Nephron progenitor cell (in vitro differentiated cells): ENCODE measurements around the gene AGR3.

Source experiments
- DNase-seq: peaks from one replicate; pipeline ENCODE4 v3.0.0; 2021
- H3K27ac Mint-ChIP-seq: 2 replicates; pipeline ENCODE4 v1.8.0; 2021; ENCODE audit warnings: mild to moderate bottlenecking, moderate library complexity, mixed read lengths
- H3K27me3 Mint-ChIP-seq: 2 replicates; pipeline ENCODE4 v1.8.0; 2021; ENCODE audit warnings: mild to moderate bottlenecking, low read depth, mixed read lengths; ENCODE audit not compliant: poor library complexity
- H3K36me3 Mint-ChIP-seq: 2 replicates; pipeline ENCODE4 v1.8.0; 2021; ENCODE audit warnings: low read depth, mixed read lengths
- H3K4me1 Mint-ChIP-seq: 2 replicates; pipeline ENCODE4 v1.8.0; 2021; ENCODE audit warnings: mixed read lengths
- H3K4me3 Mint-ChIP-seq: 2 replicates; pipeline ENCODE4 v1.8.0; 2021; ENCODE audit warnings: mild to moderate bottlenecking, moderate library complexity, mixed read lengths
- H3K9me3 Mint-ChIP-seq: 2 replicates; pipeline ENCODE4 v1.8.0; 2021; ENCODE audit warnings: mild to moderate bottlenecking, moderate library complexity, mixed read lengths
- CTCF ChIP-seq: fragments of 200-600 bp; sonication (generic); IDR thresholded peaks from 2 replicates; pipeline ENCODE4 v1.5.0; 2021; ENCODE audit warnings: antibody characterized with exemption

The AGR3 gene

GRCh38 chr7:16905300-16906044, 23.7 kb upstream of the AGR3 start:
- no peak for TF ChIP-seq CTCF
- Mint-ChIP-seq H3K4me1 (peaks cover 5% of the 10 kb centered on the region), H3K4me3 (no peak overlapping the region), H3K27me3 (no peaks in the 10 kb centered on the region), H3K36me3 (no peaks in the 10 kb centered on the region), H3K9me3 (no peaks in the 10 kb centered on the region), H3K27ac (no peak overlapping the region)
- no peak for DNase-seq

- Mint-ChIP-seq H3K9me3 (no peaks in the 10 kb centered on the region), H3K4me1 (peaks cover 5% of the 10 kb centered on the region), H3K4me3 (no peak overlapping the region), H3K36me3 (no peaks in the 10 kb centered on the region), H3K27me3 (no peaks in the 10 kb centered on the region), H3K27ac (no peak overlapping the region)
- TF ChIP-seq CTCF, result no peak
- DNase-seq, result no peak
Observed at GRCh38 chr7:16904076-16904475, 22.3 kb upstream of the AGR3 start.

- Mint-ChIP-seq H3K4me1 (peaks cover under 1% of the 10 kb centered on the region), H3K36me3 (no peaks in the 10 kb centered on the region), H3K4me3 (no peak overlapping the region), H3K27ac (no peak overlapping the region), H3K27me3 (no peaks in the 10 kb centered on the region), H3K9me3 (no peaks in the 10 kb centered on the region)
- TF ChIP-seq CTCF, result no peak
- no peak for DNase-seq
Observed at GRCh38 chr7:16900209-16900768, 18.5 kb upstream of the AGR3 start.

GRCh38 chr7:16891874-16892643, 10.3 kb upstream of the AGR3 start:
- Mint-ChIP-seq H3K27ac (no peak overlapping the region), H3K27me3 (no peaks in the 10 kb centered on the region), H3K4me1 (no peaks in the 10 kb centered on the region), H3K36me3 (no peaks in the 10 kb centered on the region), H3K4me3 (no peak overlapping the region), H3K9me3 (no peaks in the 10 kb centered on the region)
- no peak for TF ChIP-seq CTCF
- DNase-seq, result no peak

- Mint-ChIP-seq H3K4me1 (no peaks in the 10 kb centered on the region), H3K4me3 (no peak overlapping the region), H3K9me3 (no peaks in the 10 kb centered on the region), H3K36me3 (no peaks in the 10 kb centered on the region), H3K27ac (peak overlapping the region; percentile 64), H3K27me3 (no peaks in the 10 kb centered on the region)
- TF ChIP-seq CTCF, result no peak
- peak; percentile 14 for DNase-seq
Observed at GRCh38 chr7:16891338-16891737, 9.6 kb upstream of the AGR3 start.
